Uterus (tissue), 4 donors: ENCODE measurements around the gene SHISA4. TPM values are rescaled to one million over a fixed set of nuclear protein-coding genes. Genes with fewer than 3 reads are reported as not detected.

Experiments used
- DNase-seq, 2 donors: peaks; one replicate each; pipeline ENCODE4 v3.0.0-alpha.2; 2019 to 2020
- H3K27ac ChIP-seq, 2 donors: fragments of 200-600 bp; sonication (generic); 1 replicate in 1 of 2; 2 replicates in 1 of 2; pipeline ENCODE4 v1.5.1; 2016 to 2018
- H3K27me3 ChIP-seq, 2 donors: fragments of 200-600 bp; sonication (generic); one replicate each; pipeline ENCODE4 v1.5.1; 2018 to 2019; ENCODE audit warnings: control low read depth in 1 of 2
- H3K36me3 ChIP-seq, 2 donors: fragments of 200-600 bp; sonication (generic); one replicate each; pipeline ENCODE4 v1.5.1; 2019; ENCODE audit warnings: control low read depth in 1 of 2
- H3K4me1 ChIP-seq, 2 donors: fragments of 200-600 bp; sonication (generic); one replicate each; pipeline ENCODE4 v1.5.1; 2018 to 2019; ENCODE audit warnings: control low read depth in 1 of 2
- H3K4me3 ChIP-seq, 2 donors: fragments of 200-600 bp; sonication (generic); 1 replicate in 1 of 2; 2 replicates in 1 of 2; pipeline ENCODE4 v1.5.1; 2018 to 2019; ENCODE audit warnings: mild to moderate bottlenecking in 1 of 2
- H3K9me3 ChIP-seq, 2 donors: fragments of 200-600 bp; sonication (generic); one replicate each; pipeline ENCODE4 v1.5.1; 2019; ENCODE audit warnings: control low read depth in 1 of 2
- POLR2A ChIP-seq, 2 donors: fragments of 450-650 bp; IDR thresholded peaks; one replicate each; pipeline ENCODE4 v1.6.1; 2016; ENCODE audit warnings: antibody characterized with exemption in 2 of 2, mild to moderate bottlenecking in 1 of 2, moderate library complexity in 1 of 2
- intact Hi-C: fragments of 100-400 bp; cut with DNase I; formaldehyde crosslinking; loops from one replicate; pipeline ENCODE4 v1.15.1; 2023; ENCODE audit warnings: low total_unique reads
- microRNA-seq: library from miRNA; unstranded; fragments of <30 nt; microRNA quantifications from one replicate; pipeline ENCODE4, GENCODE V29; 2016; ENCODE audit warnings: borderline microRNAs expressed, borderline replicate concordance
- small RNA-seq: library from RNA; depleted of rRNA; stranded (forward); fragments of <200 nt; gene quantifications from one replicate; pipeline ENCODE3, GENCODE V24; 2016
- total RNA-seq, 4 donors: library from RNA; depleted of rRNA in 3 of 4; stranded (reverse); fragments of >200 nt in 3 of 4; gene quantifications; one replicate each; pipeline versions ENCODE4 v1.1.0 to v1.2.4, GENCODE V29; 2014 to 2023
- TF ChIP-seq, protein P1 (sequence below), 4 experiments: fragments of 200-600 bp in 2 of 4; fragments of 450-650 bp in 2 of 4; sonication (generic) in 2 of 4; IDR thresholded peaks; one replicate each; pipeline ENCODE4 v1.5.1; 2016 to 2019; ENCODE audit warnings: antibody characterized with exemption in 4 of 4, mild to moderate bottlenecking in 2 of 4, moderate library complexity in 1 of 4
- donor health status: DM: yes; HTN: yes; CAD: no.

Gene SHISA4
- total RNA-seq, 4 donors from 2014 or later, result 2.1 to 52.8 (median 12.0) TPM

DNA sequence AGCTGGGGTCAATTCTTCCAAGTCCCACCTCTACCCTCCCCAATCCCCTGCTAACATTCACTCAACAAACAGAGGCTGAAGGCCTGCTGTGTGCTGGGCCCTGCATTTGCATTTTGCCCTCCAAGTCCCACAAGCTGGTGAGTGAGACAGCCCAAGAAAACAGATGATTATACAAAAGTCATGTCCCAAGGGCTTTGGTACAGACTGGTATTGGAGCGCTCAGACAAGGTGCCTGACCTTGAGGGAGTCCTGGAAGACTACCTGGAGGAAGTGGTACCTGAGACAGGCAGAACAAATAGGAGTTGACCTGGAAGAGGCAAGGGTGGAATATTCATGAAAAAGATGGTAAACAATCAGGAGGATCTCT lies 53.4 kb downstream of the SHISA4 start:
- Histone ChIP-seq H3K36me3 (no peaks in the 10 kb centered on the region), H3K27me3 (no peaks in the 10 kb centered on the region), H3K4me1 (peaks cover 3% of the 10 kb centered on the region in 2 donors), H3K9me3 (no peaks in the 10 kb centered on the region), H3K27ac (peak overlapping the region; percentile 94 to 98), H3K4me3 (peak overlapping the region; percentile 60 to 63)
- DNase-seq, result no peak
- TF ChIP-seq, protein P1, sequence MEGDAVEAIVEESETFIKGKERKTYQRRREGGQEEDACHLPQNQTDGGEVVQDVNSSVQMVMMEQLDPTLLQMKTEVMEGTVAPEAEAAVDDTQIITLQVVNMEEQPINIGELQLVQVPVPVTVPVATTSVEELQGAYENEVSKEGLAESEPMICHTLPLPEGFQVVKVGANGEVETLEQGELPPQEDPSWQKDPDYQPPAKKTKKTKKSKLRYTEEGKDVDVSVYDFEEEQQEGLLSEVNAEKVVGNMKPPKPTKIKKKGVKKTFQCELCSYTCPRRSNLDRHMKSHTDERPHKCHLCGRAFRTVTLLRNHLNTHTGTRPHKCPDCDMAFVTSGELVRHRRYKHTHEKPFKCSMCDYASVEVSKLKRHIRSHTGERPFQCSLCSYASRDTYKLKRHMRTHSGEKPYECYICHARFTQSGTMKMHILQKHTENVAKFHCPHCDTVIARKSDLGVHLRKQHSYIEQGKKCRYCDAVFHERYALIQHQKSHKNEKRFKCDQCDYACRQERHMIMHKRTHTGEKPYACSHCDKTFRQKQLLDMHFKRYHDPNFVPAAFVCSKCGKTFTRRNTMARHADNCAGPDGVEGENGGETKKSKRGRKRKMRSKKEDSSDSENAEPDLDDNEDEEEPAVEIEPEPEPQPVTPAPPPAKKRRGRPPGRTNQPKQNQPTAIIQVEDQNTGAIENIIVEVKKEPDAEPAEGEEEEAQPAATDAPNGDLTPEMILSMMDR (IDR thresholded peaks at IDR 0.05), result no peak
- no peak for TF ChIP-seq POLR2A (IDR thresholded peaks at IDR 0.05)
- intact Hi-C loops, result no loop called here

Small RNAs within 50 kb of the gene (microRNA-seq; reads per million reads assigned to microRNA genes)
- gene MIR6739, result not detected

Small RNAs within 50 kb of the gene (small RNA-seq; reads per million reads assigned to genes)
- not detected for gene MIR6739

Other genes starting within 250 kb of the SHISA4 start
- 10 to 100 TPM in 3 of 4 donors, 1 to 10 TPM in 1; 8.8 to 48.5 (median 35.2) TPM for gene IPO9, start 59.7 kb upstream of the SHISA4 start, total RNA-seq
- 100 to 1,000 TPM in 3 of 4 donors, 10 to 100 TPM in 1; 38.9 to 377 (median 147) TPM for gene LMOD1, start 57.6 kb downstream of the SHISA4 start, total RNA-seq
- 10 to 100 TPM; 18.7 to 34.9 (median 29.7) TPM for gene TIMM17A, start 66.6 kb downstream of the SHISA4 start, total RNA-seq
- 10 to 100 TPM; 17.9 to 64.8 (median 41.7) TPM for gene RNPEP, start 93.8 kb downstream of the SHISA4 start, total RNA-seq
- gene ELF3, start 121.7 kb downstream of the SHISA4 start, total RNA-seq, result 10 to 100 TPM in 1 of 4 donors, 1 to 10 TPM in 3; 1.0 to 67.7 (median 2.0) TPM
- under 1 TPM in 2 of 4 donors, not detected in 2; 0.09 to 0.21 TPM for gene GPR37L1, start 234.0 kb downstream of the SHISA4 start, total RNA-seq